Lung (tissue), 12 donors: ENCODE data around the gene TMEM41A. TPM values are rescaled to one million over a fixed set of nuclear protein-coding genes. Genes with fewer than 3 reads are reported as not detected.

Source experiments
- ATAC-seq: fragments of 200-7000 bp; cut with Tn5 transposase; one replicate; pipeline ENCODE4 v1.9.1; 2020; ENCODE audit warnings: moderate number of reproducible peaks; ENCODE audit not compliant: insufficient read depth, low FRiP score
- DNase-seq, 3 donors: peaks; one replicate each; pipeline ENCODE4 v3.0.0-alpha.2; 2013 to 2017
- H3K27ac ChIP-seq, 2 donors: one replicate each; pipeline ENCODE4 v1.5.1; 2013; ENCODE audit warnings: mild to moderate bottlenecking in 2 of 2, moderate library complexity in 2 of 2, control low read depth in 1 of 2, inconsistent platforms in 1 of 2, low read depth in 1 of 2, low read length in 1 of 2
- H3K27me3 ChIP-seq, 3 donors: one replicate each; pipeline ENCODE4 v1.5.1; 2013; ENCODE audit warnings: low read length in 2 of 3; ENCODE audit not compliant: control insufficient read depth in 3 of 3, insufficient read depth in 3 of 3
- H3K36me3 ChIP-seq, 4 donors: one replicate each; pipeline ENCODE4 v1.5.1; 2013; ENCODE audit warnings: low read length in 4 of 4, mild to moderate bottlenecking in 1 of 4, moderate library complexity in 1 of 4; ENCODE audit not compliant: control insufficient read depth in 4 of 4, insufficient read depth in 4 of 4
- H3K4me1 ChIP-seq, 5 donors: one replicate each; pipeline ENCODE4 v1.5.1; 2013; ENCODE audit warnings: low read length in 5 of 5, mild to moderate bottlenecking in 2 of 5, moderate library complexity in 1 of 5; ENCODE audit not compliant: control insufficient read depth in 5 of 5, insufficient read depth in 5 of 5
- H3K4me3 ChIP-seq: one replicate; pipeline ENCODE4 v1.5.1; 2013; ENCODE audit warnings: mild to moderate bottlenecking, control low read depth, moderate library complexity
- H3K9ac ChIP-seq, 2 donors: one replicate each; pipeline ENCODE4 v1.5.1; 2013; ENCODE audit warnings: low read length in 2 of 2, control low read depth in 1 of 2; ENCODE audit not compliant: insufficient read depth in 1 of 2
- H3K9me3 ChIP-seq, 4 donors: one replicate each; pipeline ENCODE4 v1.5.1; 2013; ENCODE audit warnings: low read length in 3 of 4, mild to moderate bottlenecking in 1 of 4, moderate library complexity in 1 of 4; ENCODE audit not compliant: control insufficient read depth in 4 of 4, insufficient read depth in 3 of 4
- WGBS, 2 donors: extraction: QIAGEN DNeasy Blood & Tissue Kit; methylation state at CpG; one replicate each; pipeline ENCODE4 v1.1.7; 2013; 5-methylcytosine and 5-hydroxymethylcytosine counted together
- polyA plus RNA-seq, 2 donors: library from polyadenylated mRNA; stranded (reverse); fragments of 200-250 nt; gene quantifications; one replicate each; pipeline ENCODE4 v1.2.1, GENCODE V29; 2013
- total RNA-seq, 2 donors: library from RNA; depleted of rRNA in 1 of 2; stranded (reverse); fragments of >200 nt in 1 of 2; gene quantifications; one replicate each; pipeline ENCODE4 v1.2.1, GENCODE V29; 2014 to 2021
- TF ChIP-seq, protein P1 (sequence below): IDR thresholded peaks from 2 replicates; pipeline ENCODE4 v1.5.1; 2012; ENCODE audit warnings: mild to moderate bottlenecking; ENCODE audit errors: control extremely low read depth, extremely low read depth
- donor health status: control.
- donor health status: control.
- donor health status: Bipolar disorder and iron deficiency.
- donor health status: healthy.
- donor health status: DM: yes; HTN: yes; CAD: no.

Gene TMEM41A
- total and polyA plus RNA-seq, 4 donors: 18.4 to 36.4 (median 24.9) TPM

DNA sequence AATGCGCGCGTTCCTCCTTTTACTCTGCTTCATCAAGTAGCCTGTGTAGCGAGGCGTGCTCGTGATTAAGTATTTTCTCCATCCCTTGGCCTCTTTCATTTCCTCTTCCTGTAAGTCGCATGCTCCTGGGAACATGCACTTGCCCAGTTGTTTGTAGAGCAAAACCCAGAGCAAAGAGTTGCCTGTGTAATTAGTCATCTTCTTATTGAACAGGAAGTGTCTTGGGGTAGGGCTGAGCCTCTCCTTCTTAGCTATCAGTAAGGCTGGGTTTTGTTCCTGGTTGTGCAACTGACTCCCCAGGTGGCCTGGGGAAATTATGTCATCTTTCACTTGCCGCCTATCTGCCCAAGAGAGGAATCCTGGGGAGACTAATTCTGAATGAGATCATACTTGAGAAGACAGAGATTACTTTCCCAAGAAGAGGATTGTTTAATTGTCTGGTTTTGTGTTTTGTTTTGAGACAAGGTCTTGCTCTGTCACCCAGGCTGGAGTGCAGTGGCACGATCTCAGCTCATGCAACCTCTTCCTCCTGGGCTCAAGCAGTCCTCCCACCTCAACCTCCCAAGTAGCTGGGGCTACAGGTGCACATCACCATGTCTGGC lies 38.6 kb upstream of the TMEM41A start:
- Histone ChIP-seq H3K4me1 (no peaks in the 10 kb centered on the region), H3K4me3 (no peak overlapping the region), H3K9ac (no peak overlapping the region), H3K36me3 (peaks cover 0 to 1% (median 0%) of the 10 kb centered on the region in 4 donors), H3K27ac (peak overlapping the region in 1 of 2 donors; percentile 81), H3K27me3 (no peaks in the 10 kb centered on the region), H3K9me3 (no peaks in the 10 kb centered on the region)
- DNase-seq (peak in 2 of 3 donors; percentile 17 to 43), ATAC-seq (peak; percentile 97)
- 10 to 16% methylated on average over 9 of the region's 9 CpGs for WGBS, 2 donors
- TF ChIP-seq, protein P1, sequence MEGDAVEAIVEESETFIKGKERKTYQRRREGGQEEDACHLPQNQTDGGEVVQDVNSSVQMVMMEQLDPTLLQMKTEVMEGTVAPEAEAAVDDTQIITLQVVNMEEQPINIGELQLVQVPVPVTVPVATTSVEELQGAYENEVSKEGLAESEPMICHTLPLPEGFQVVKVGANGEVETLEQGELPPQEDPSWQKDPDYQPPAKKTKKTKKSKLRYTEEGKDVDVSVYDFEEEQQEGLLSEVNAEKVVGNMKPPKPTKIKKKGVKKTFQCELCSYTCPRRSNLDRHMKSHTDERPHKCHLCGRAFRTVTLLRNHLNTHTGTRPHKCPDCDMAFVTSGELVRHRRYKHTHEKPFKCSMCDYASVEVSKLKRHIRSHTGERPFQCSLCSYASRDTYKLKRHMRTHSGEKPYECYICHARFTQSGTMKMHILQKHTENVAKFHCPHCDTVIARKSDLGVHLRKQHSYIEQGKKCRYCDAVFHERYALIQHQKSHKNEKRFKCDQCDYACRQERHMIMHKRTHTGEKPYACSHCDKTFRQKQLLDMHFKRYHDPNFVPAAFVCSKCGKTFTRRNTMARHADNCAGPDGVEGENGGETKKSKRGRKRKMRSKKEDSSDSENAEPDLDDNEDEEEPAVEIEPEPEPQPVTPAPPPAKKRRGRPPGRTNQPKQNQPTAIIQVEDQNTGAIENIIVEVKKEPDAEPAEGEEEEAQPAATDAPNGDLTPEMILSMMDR: no peak

DNA sequence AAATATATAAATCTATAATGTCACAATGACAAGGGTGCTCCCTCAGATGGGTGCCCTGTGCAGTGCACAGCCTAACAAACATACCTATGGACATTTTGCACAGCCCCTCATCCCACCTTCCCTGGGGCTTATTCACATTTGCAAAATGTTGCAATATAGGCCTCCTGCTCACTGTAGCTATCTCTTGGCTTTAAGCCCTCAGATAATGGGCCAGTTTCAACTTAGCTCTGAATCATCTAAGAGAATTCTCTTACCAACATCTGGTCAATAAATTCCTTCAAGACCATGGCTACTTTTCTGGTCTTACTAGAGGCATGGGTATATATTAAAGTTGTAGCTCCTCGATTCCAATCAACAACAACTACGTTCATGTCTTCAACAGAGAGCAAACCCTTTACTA lies 35.7 kb upstream of the TMEM41A start:
- Histone ChIP-seq H3K4me3 (no peak overlapping the region), H3K4me1 (no peaks in the 10 kb centered on the region), H3K9ac (no peak overlapping the region), H3K27ac (no peak overlapping the region), H3K27me3 (no peaks in the 10 kb centered on the region), H3K36me3 (no peaks in the 10 kb centered on the region), H3K9me3 (no peaks in the 10 kb centered on the region)
- 92 to 93% methylated on average over 2 of the region's 2 CpGs for WGBS, 2 donors
- no peak for DNase-seq
- TF ChIP-seq, protein P1: no peak
- no peak for ATAC-seq

DNA sequence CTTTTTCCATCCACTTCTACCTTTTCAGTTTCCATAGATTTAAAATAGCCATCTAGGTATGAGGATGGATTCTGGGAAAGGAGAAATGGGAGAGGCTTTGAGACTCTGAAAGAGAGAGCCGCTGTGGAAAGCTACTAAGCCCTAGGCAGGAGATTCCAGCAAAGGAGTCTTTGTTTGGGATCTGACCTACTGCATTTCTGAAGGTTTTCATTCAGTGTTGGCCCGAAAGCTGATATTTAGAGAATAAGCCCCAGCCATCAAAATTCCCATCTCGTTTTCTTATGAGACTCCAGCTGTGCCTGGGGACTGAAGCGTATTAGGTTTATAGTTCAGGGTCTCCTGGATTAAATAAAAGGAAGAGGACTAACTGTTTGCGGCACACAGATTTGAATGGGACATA lies 34.1 kb upstream of the TMEM41A start:
- Histone ChIP-seq H3K27me3 (no peaks in the 10 kb centered on the region), H3K9ac (no peak overlapping the region), H3K4me3 (no peak overlapping the region), H3K27ac (no peak overlapping the region), H3K4me1 (no peaks in the 10 kb centered on the region), H3K36me3 (peaks cover 0 to 1% (median 0%) of the 10 kb centered on the region in 4 donors), H3K9me3 (no peaks in the 10 kb centered on the region)
- no peak for DNase-seq
- TF ChIP-seq, protein P1: no peak
- WGBS, 2 donors: 72 to 74% methylated on average over 5 of the region's 5 CpGs
- no peak for ATAC-seq

DNA sequence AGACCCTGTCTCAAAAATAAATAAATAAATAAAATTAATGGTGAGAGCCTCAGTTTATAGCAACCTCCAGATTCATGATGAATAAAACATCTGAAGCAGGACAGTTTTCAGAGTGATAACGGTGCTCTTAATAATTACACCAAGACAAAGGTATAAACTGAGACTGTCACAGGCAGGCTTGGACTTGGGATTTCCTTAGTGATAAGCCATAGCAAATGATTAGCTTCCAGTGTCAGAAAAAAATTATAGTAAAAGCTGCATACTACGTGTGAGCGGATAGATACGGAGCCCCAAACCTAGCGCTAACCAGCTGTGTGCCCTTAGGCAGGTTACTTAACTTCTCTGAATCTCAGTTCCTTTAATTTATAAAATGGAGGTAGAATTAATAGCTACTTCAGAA lies 32.0 kb upstream of the TMEM41A start:
- DNase-seq: no peak
- WGBS, 2 donors: 68 to 71% methylated on average over 5 of the region's 5 CpGs
- no peak overlapping the region for H3K4me3 ChIP-seq
- H3K9me3 ChIP-seq: no peaks in the 10 kb centered on the region
- H3K36me3 ChIP-seq: peaks cover 0 to 1% (median 0%) of the 10 kb centered on the region in 4 donors
- no peaks in the 10 kb centered on the region for H3K27me3 ChIP-seq
- no peak for ATAC-seq
- no peak overlapping the region for H3K9ac ChIP-seq
- H3K4me1 ChIP-seq: no peaks in the 10 kb centered on the region
- no peak overlapping the region for H3K27ac ChIP-seq
- TF ChIP-seq, protein P1: no peak
